GM12878 (cell line): ENCODE data around the gene NMRK1. TPM values are rescaled to one million over a fixed set of nuclear protein-coding genes. Genes with fewer than 3 reads are reported as not detected.
A peak's percentile ranks its signal among the peaks of the same experiment; 100 is the strongest.

Experiments
- ATAC-seq: fragments of 200-7000 bp; cut with Tn5 transposase; 3 replicates; pipeline ENCODE4 v1.9.1; 2020; ENCODE audit warnings: mild to moderate bottlenecking, moderate library complexity
- BruUV-seq: library from RNA; stranded (reverse); fragments of 400-500 nt; replicated peaks from 2 replicates; lab custom pipeline; 2021; lab: Mats Ljungman, UMichigan
- CTCF ChIA-PET: fragments of 300-600 bp; sonication (Branson Sonifier 250); formaldehyde crosslinking; extraction: SDS; loops from one replicate; lab custom pipeline; 2021; ENCODE audit warnings: inconsistent platforms; lab: Yijun Ruan, JAX
- POLR2A ChIA-PET: fragments of 350-600 bp; formaldehyde crosslinking; extraction: SDS; loops from one replicate; lab custom pipeline; 2021; ENCODE audit warnings: inconsistent platforms; lab: Charles Lee
- RAD21 ChIA-PET: fragments of 300-600 bp; sonication (Branson Sonifier 250); formaldehyde crosslinking; loops from one replicate; lab custom pipeline; 2023; ENCODE audit warnings: antibody characterized with exemption; ENCODE audit not compliant: unreplicated experiment; lab: Charles Lee
- SMC1A ChIA-PET: fragments of 300-600 bp; sonication (Branson Sonifier 250); formaldehyde crosslinking; loops from one replicate; lab custom pipeline; 2023; ENCODE audit not compliant: unreplicated experiment, uncharacterized antibody; lab: Charles Lee
- DNase-seq: peaks from one replicate; pipeline ENCODE4 v3.0.0-alpha.2; 2011; ENCODE audit warnings: low read depth, low spot score
- FAIRE-seq: peaks from 3 replicates; lab custom pipeline; 2011; peaks lifted over from hg19 to GRCh38; lab: Jason Lieb, UNC
- H2AFZ ChIP-seq: 2 replicates; pipeline ENCODE4 v1.6.0; 2011; ENCODE audit warnings: low read depth, low read length, control low read depth; ENCODE audit not compliant: control insufficient read depth
- H3K27ac ChIP-seq: 2 replicates; pipeline ENCODE4 v1.5.1; 2011; ENCODE audit warnings: control low read depth; ENCODE audit not compliant: control insufficient read depth, insufficient read depth
- H3K27me3 ChIP-seq, 2 experiments: replicated peaks in 1 of 2; 2 replicates each; pipeline versions ENCODE4 v1.6.0 to v1.6.1; 2011; ENCODE audit warnings: low read length in 1 of 2; ENCODE audit not compliant: control insufficient read depth in 2 of 2, insufficient read depth in 2 of 2
- H3K36me3 ChIP-seq, 2 experiments: 2 replicates each; pipeline ENCODE4 v1.5.1; 2011; ENCODE audit warnings: low read length in 1 of 2; ENCODE audit not compliant: control insufficient read depth in 2 of 2, insufficient read depth in 2 of 2
- H3K4me1 ChIP-seq: 2 replicates; pipeline ENCODE4 v1.6.1; 2011; ENCODE audit warnings: mild to moderate bottlenecking, low read length, moderate library complexity, mixed read lengths; ENCODE audit not compliant: control insufficient read depth, insufficient read depth
- H3K4me2 ChIP-seq: 2 replicates; pipeline ENCODE4 v1.6.0; 2011; ENCODE audit warnings: control low read depth; ENCODE audit not compliant: control insufficient read depth, insufficient read depth
- H3K4me3 ChIP-seq: fragments of 200-600 bp; sonication (generic); 2 replicates; pipeline ENCODE4 v1.5.1; 2016
- H3K79me2 ChIP-seq: 2 replicates; pipeline ENCODE4 v1.6.0; 2011; ENCODE audit warnings: low read length; ENCODE audit not compliant: control insufficient read depth, insufficient read depth
- H3K9ac ChIP-seq: 2 replicates; pipeline ENCODE4 v1.8.0; 2011; ENCODE audit warnings: low read length, control low read depth, mixed read lengths; ENCODE audit not compliant: control insufficient read depth, insufficient read depth
- H3K9me3 ChIP-seq: replicated peaks from 3 replicates; pipeline ENCODE4 v1.5.1; 2011; ENCODE audit warnings: mild to moderate bottlenecking, low read length; ENCODE audit not compliant: control insufficient read depth, insufficient read depth
- H4K20me1 ChIP-seq: 2 replicates; pipeline ENCODE4 v1.6.0; 2011; ENCODE audit not compliant: control insufficient read depth, insufficient read depth
- CBFB ChIP-seq: IDR thresholded peaks from 2 replicates; pipeline ENCODE4 v1.6.1; 2016; ENCODE audit warnings: antibody characterized with exemption, low read depth
- CBX5 ChIP-seq: sonication (generic); IDR thresholded peaks from 2 replicates; pipeline ENCODE4 v1.6.1; 2016; ENCODE audit warnings: low read depth, moderate library complexity, mild to moderate bottlenecking, inconsistent platforms
- DPF2 ChIP-seq: fragments of 450-650 bp; IDR thresholded peaks from 2 replicates; pipeline ENCODE4 v1.6.1; 2017; ENCODE audit warnings: mild to moderate bottlenecking
- GABPA ChIP-seq: IDR thresholded peaks from 2 replicates; pipeline ENCODE4 v1.6.1; 2014; ENCODE audit warnings: antibody characterized with exemption, low read depth, mild to moderate bottlenecking, inconsistent platforms
- NFYA ChIP-seq: IDR thresholded peaks from 2 replicates; pipeline ENCODE4 v1.6.1; 2011; ENCODE audit warnings: low read depth, mild to moderate bottlenecking, low read length, improper control_type of control experiment, borderline replicate concordance
- NRF1 ChIP-seq: conservative IDR thresholded peaks from 2 replicates; pipeline ENCODE4 v1.6.1; 2011; ENCODE audit warnings: mild to moderate bottlenecking, low read depth, low read length, improper control_type of control experiment
- PRDM15 ChIP-seq: fragments of 450-650 bp; formaldehyde crosslinking; IDR thresholded peaks from 2 replicates; pipeline ENCODE4 v1.4.0; 2020; ENCODE audit warnings: mild to moderate bottlenecking, moderate library complexity
- RB1 ChIP-seq: fragments of 450-650 bp; formaldehyde crosslinking; IDR thresholded peaks from 2 replicates; pipeline ENCODE4 v1.6.1; 2017; ENCODE audit warnings: mild to moderate bottlenecking, borderline replicate concordance
- SIX5 ChIP-seq: IDR thresholded peaks from 2 replicates; pipeline ENCODE4 v1.6.1; 2011; ENCODE audit warnings: mild to moderate bottlenecking, low read depth, low read length, moderate library complexity; ENCODE audit not compliant: severe bottlenecking
- SP1 ChIP-seq: IDR thresholded peaks from one replicate; pipeline ENCODE4 v1.6.1; 2011; ENCODE audit warnings: low read depth, low read length
- SUPT20H ChIP-seq: IDR thresholded peaks from 2 replicates; pipeline ENCODE4 v1.6.1; 2011; ENCODE audit warnings: low read depth, mild to moderate bottlenecking, low read length, moderate library complexity, borderline replicate concordance; ENCODE audit not compliant: control insufficient read depth
- USF1 ChIP-seq: IDR thresholded peaks from 2 replicates; pipeline ENCODE4 v1.6.1; 2011; ENCODE audit warnings: borderline replicate concordance, low read depth, mild to moderate bottlenecking, moderate library complexity, mixed read lengths, low read length; ENCODE audit not compliant: insufficient read depth; ENCODE audit errors: extremely low read length
- YY1 ChIP-seq: IDR thresholded peaks from 2 replicates; pipeline ENCODE4 v1.6.1; 2011; ENCODE audit warnings: low read depth, mild to moderate bottlenecking, low read length
- ZBED1 ChIP-seq: IDR thresholded peaks from 2 replicates; pipeline ENCODE4 v1.6.1; 2016; ENCODE audit warnings: borderline replicate concordance
- ZNF217 ChIP-seq: fragments of 450-650 bp; IDR thresholded peaks from 2 replicates; pipeline ENCODE4 v1.6.1; 2017; ENCODE audit warnings: antibody characterized with exemption, mild to moderate bottlenecking
- ZNF24 ChIP-seq: fragments of 450-650 bp; IDR thresholded peaks from 2 replicates; pipeline ENCODE4 v1.6.1; 2017; ENCODE audit warnings: antibody characterized with exemption, mild to moderate bottlenecking
- ZNF384 ChIP-seq: IDR thresholded peaks from 2 replicates; pipeline ENCODE4 v1.6.1; 2012; ENCODE audit warnings: low read depth, mild to moderate bottlenecking, low read length, improper control_type of control experiment, borderline replicate concordance
- WGBS: methylation state at CpG from one replicate; pipeline ENCODE4 v1.1.6; 2016; ENCODE audit warnings: low lambda C conversion rate; ENCODE audit not compliant: insufficient replicate concordance, insufficient coverage; ENCODE audit errors: missing lambda C conversion rate; 5-methylcytosine and 5-hydroxymethylcytosine counted together
- in situ Hi-C: fragments of 300-500 bp; cut with MboI; formaldehyde crosslinking; loops from 9 replicates; pipeline ENCODE4 v1.14.3; 2018; ENCODE audit warnings: mixed read lengths
- intact Hi-C: fragments of 100-400 bp; cut with micrococcal nuclease; formaldehyde crosslinking; loops from one replicate; pipeline ENCODE4 v1.14.2; 2022; ENCODE audit not compliant: unreplicated experiment
- polyA plus RNA-seq, 11 experiments: library from polyadenylated mRNA; depleted of rRNA in 4 of 11; unstranded in 6 of 11; stranded (reverse) in 5 of 11; fragments of >200 nt; fragmentation: Nextera tagmentation in 4 of 11; fragmentation: Illumina TruSeq in 1 of 11; extraction: Ambion mirVana in 4 of 11; extraction: Trizol in 1 of 11; gene quantifications; 1 replicate in 1 of 11; 2 replicates in 10 of 11; pipeline versions ENCODE4 v1.2.1 to v1.2.3, GENCODE V29; 2011 to 2016; ENCODE audit warnings: inconsistent platforms in 2 of 11, missing spikeins in 2 of 11, low read depth in 1 of 11
- total RNA-seq, 4 experiments: library from RNA; depleted of rRNA in 3 of 4; stranded (reverse); fragments of >200 nt in 3 of 4; fragmentation: Illumina TruSeq in 1 of 4; extraction: Trizol in 1 of 4; gene quantifications; 2 replicates each; pipeline versions ENCODE4 v1.2.1 to v1.2.3, GENCODE V29; 2013 to 2021

NMRK1 gene
- total and polyA plus RNA-seq, 10 of the 15 experiments (the other 5 are each of a cell fraction or from before 2014, with no cell fraction given) = 8.4 to 17.2 (median 12.1) TPM

GRCh38 chr9:75088646-75089372 lies 854 bp upstream of the NMRK1 start:
- intact Hi-C loops = loop anchor here (1.0 kb wide), 1 partner anchor 61 kb away; the partner anchor contains the start of gene CARNMT1
- Histone ChIP-seq H3K79me2 (peaks cover 47% of the 10 kb centered on the region), H4K20me1 (no peaks in the 10 kb centered on the region), H3K9ac (peak overlapping the region; percentile 64), H3K9me3 (no peaks in the 10 kb centered on the region), H3K27ac (peak overlapping the region; percentile 66), H3K4me2 (peak overlapping the region; percentile 94), H3K4me1 (peaks cover 13% of the 10 kb centered on the region; the same call in 1 of the 2 replicates), H3K27me3 (no peaks in the 10 kb centered on the region), H2AFZ (peak overlapping the region; percentile 47), H3K36me3 (no peaks in the 10 kb centered on the region), H3K4me3 (peak overlapping the region; percentile 93)
- SMC1A ChIA-PET = interaction anchor here (1.0 to 11.0 kb wide), 3 partner anchors 63 to 143 kb away, joined by 3 to 74 read pairs (median 4); partner anchors contain the start of gene CARNMT1
- in situ Hi-C loops = loop anchor here (5.0 kb wide), 1 partner anchor 137 kb away; the partner anchor contains the start of gene C9orf40
- BruUV-seq = no TSS peak
- no peak for FAIRE-seq
- WGBS = 1% methylated on average over 43 of the region's 43 CpGs
- RAD21 ChIA-PET = interaction anchor here (0.8 to 3.3 kb wide), 7 partner anchors 13 to 316 kb away, joined by 3 to 14 read pairs (median 3); partner anchors contain the start of gene CARNMT1
- peak; percentile 58 for ATAC-seq
- DNase-seq = peak; percentile 36
- POLR2A ChIA-PET = interaction anchor here (0.6 to 3.1 kb wide), 8 partner anchors 12 to 138 kb away, joined by 3 to 31 read pairs (median 5); partner anchors contain the start of genes C9orf40 and CARNMT1
- CTCF ChIA-PET = interaction anchor here (0.6 to 4.4 kb wide), 6 partner anchors 12 to 136 kb away, joined by 3 to 16 read pairs (median 4); partner anchors contain the start of gene C9orf40
- no peak; the same call in 1 of the 2 replicates for TF ChIP-seq CBFB
- TF ChIP-seq NRF1 = no peak
- no peak for TF ChIP-seq SP1
- TF ChIP-seq GABPA = 0 out of 2 replicates have a peak, but pooled peaks have one; percentile 28
- no peak for TF ChIP-seq ZNF217
- peak; percentile 61 for TF ChIP-seq DPF2
- TF ChIP-seq RB1 = 0 out of 2 replicates have a peak, but pooled peaks have one; percentile 3
- no peak for TF ChIP-seq ZNF24
- TF ChIP-seq PRDM15 (CRISPR knock-in tag) = no peak
- no peak for TF ChIP-seq ZNF384
- TF ChIP-seq CBX5 = no peak
- no peak for TF ChIP-seq SUPT20H
- no peak for TF ChIP-seq NFYA
- no peak for TF ChIP-seq ZBED1
- TF ChIP-seq YY1 = no peak
- no peak for TF ChIP-seq USF1
- no peak for TF ChIP-seq SIX5
